Keratinocyte (primary cell): ENCODE measurements around the gene ZFP42. TPM values are rescaled to one million over a fixed set of nuclear protein-coding genes. Genes with fewer than 3 reads are reported as not detected.

Experiments used
- DNase-seq: peaks from one replicate; pipeline ENCODE4 v3.0.0-alpha.2; 2011; ENCODE audit warnings: low read depth, missing footprints, low spot score
- FAIRE-seq: peaks from 2 replicates; lab custom pipeline; 2011; peaks lifted over from hg19 to GRCh38; lab: Jason Lieb, UNC
- H2AFZ ChIP-seq: 2 replicates; pipeline ENCODE4 v1.6.0; 2012; ENCODE audit warnings: low read length, control low read depth, inconsistent platforms; ENCODE audit not compliant: control insufficient read depth
- H3K27ac ChIP-seq: 2 replicates; pipeline ENCODE4 v1.5.1; 2011; ENCODE audit warnings: low read length; ENCODE audit not compliant: control insufficient read depth, insufficient read depth
- H3K27me3 ChIP-seq: 3 replicates; pipeline ENCODE4 v1.6.0; 2011; ENCODE audit warnings: low read length; ENCODE audit not compliant: control insufficient read depth, insufficient read depth; ENCODE audit errors: extremely low read depth
- H3K36me3 ChIP-seq, 2 experiments: 2 replicates in 1 of 2; 3 replicates in 1 of 2; pipeline ENCODE4 v1.5.1; 2011; ENCODE audit warnings: low read length in 2 of 2, mild to moderate bottlenecking in 1 of 2; ENCODE audit not compliant: control insufficient read depth in 2 of 2, insufficient read depth in 2 of 2; ENCODE audit errors: extremely low read depth in 1 of 2
- H3K4me1 ChIP-seq: 3 replicates; pipeline ENCODE4 v1.5.1; 2011; ENCODE audit warnings: low read length; ENCODE audit not compliant: control insufficient read depth, insufficient read depth; ENCODE audit errors: extremely low read depth
- H3K4me2 ChIP-seq: 3 replicates; pipeline ENCODE4 v1.6.0; 2011; ENCODE audit warnings: low read depth, low read length; ENCODE audit not compliant: control insufficient read depth, insufficient read depth; ENCODE audit errors: extremely low read depth
- H3K4me3 ChIP-seq, 3 experiments: fragments of 200-600 bp in 1 of 3; sonication (generic) in 1 of 3; 2 replicates in 2 of 3; 3 replicates in 1 of 3; pipeline ENCODE4 v1.5.1; 2011 to 2016; ENCODE audit warnings: low read length in 3 of 3, mild to moderate bottlenecking in 3 of 3, control low read depth in 2 of 3, inconsistent platforms in 1 of 3, low read depth in 1 of 3, mixed read lengths in 1 of 3, mixed run types in 1 of 3, moderate library complexity in 1 of 3; ENCODE audit not compliant: control insufficient read depth in 2 of 3, insufficient read depth in 2 of 3; ENCODE audit errors: extremely low read depth in 1 of 3
- H3K79me2 ChIP-seq: 2 replicates; pipeline ENCODE4 v1.6.0; 2012; ENCODE audit warnings: low read length; ENCODE audit not compliant: control insufficient read depth, insufficient read depth
- H3K9ac ChIP-seq: 3 replicates; pipeline ENCODE4 v1.6.0; 2011; ENCODE audit warnings: low read length; ENCODE audit not compliant: control insufficient read depth, insufficient read depth; ENCODE audit errors: extremely low read depth
- H3K9me1 ChIP-seq: 3 replicates; pipeline ENCODE4 v1.6.0; 2011; ENCODE audit warnings: low read length; ENCODE audit not compliant: control insufficient read depth, insufficient read depth; ENCODE audit errors: extremely low read depth
- H3K9me3 ChIP-seq: 2 replicates; pipeline ENCODE4 v1.5.1; 2012; ENCODE audit warnings: low read depth, low read length; ENCODE audit not compliant: control insufficient read depth
- H4K20me1 ChIP-seq: 3 replicates; pipeline ENCODE4 v1.6.0; 2011; ENCODE audit warnings: low read length; ENCODE audit not compliant: control insufficient read depth, insufficient read depth; ENCODE audit errors: extremely low read depth
- EZH2 ChIP-seq: IDR thresholded peaks from one replicate; pipeline ENCODE4 v1.6.1; 2012; ENCODE audit warnings: inconsistent platforms, mild to moderate bottlenecking, low read length, moderate library complexity
- dilution Hi-C: fragments of 300-500 bp; cut with MboI; formaldehyde crosslinking; loops from one replicate; pipeline ENCODE4 v1.7.0; 2020; ENCODE audit warnings: low sequenced_read_pairs; ENCODE audit not compliant: extremely low pct_ligation_motif_present
- polyA plus RNA-seq, 5 experiments: library from polyadenylated mRNA; depleted of rRNA in 3 of 5; stranded (reverse) in 3 of 5; stranded (forward) in 1 of 5; unstranded in 1 of 5; fragments of >200 nt; gene quantifications; 1 replicate in 1 of 5; 2 replicates in 3 of 5; 3 replicates in 1 of 5; pipeline versions ENCODE4 v1.2.1 to v1.2.3, GENCODE V29; 2011 to 2012; ENCODE audit warnings: missing spikeins in 2 of 5, low read depth in 1 of 5, low replicate concordance in 1 of 5
- TF ChIP-seq, protein P1 (sequence below), 3 experiments: IDR thresholded peaks in 1 of 3; conservative IDR thresholded peaks in 1 of 3; optimal IDR thresholded peaks in 1 of 3; 2 replicates in 2 of 3; 3 replicates in 1 of 3; pipeline versions ENCODE3 to v1.5.1; 2011; ENCODE audit warnings: low read length in 3 of 3, mild to moderate bottlenecking in 3 of 3, moderate library complexity in 2 of 3, control low read depth in 1 of 3, inconsistent platforms in 1 of 3; ENCODE audit not compliant: insufficient read depth in 2 of 3; ENCODE audit errors: extremely low read depth in 1 of 3

The ZFP42 gene
- polyA plus RNA-seq, 1 donor (not counting 4 experiments of a cell fraction or from before 2014, with no cell fraction given), result 3.1 TPM

DNA sequence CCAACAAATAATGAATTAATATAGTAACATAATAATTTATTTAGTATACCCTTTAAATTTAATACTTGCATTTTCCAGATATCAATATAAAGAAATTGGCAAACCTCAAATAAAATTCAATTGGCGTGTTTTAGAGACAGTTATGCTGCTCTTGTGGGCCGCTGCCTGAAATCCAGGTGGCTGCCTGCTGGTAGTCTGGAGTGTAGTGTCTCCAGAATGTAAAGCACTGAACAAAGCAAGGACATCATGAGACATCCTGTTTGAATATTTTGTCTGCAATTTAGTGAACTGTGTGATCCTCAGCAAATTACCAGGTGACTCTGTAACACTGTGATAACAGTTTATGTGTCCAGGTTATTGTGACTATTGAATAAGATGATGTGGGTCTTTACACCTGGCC lies 29.9 kb downstream of the ZFP42 start:
- Histone ChIP-seq H3K9me1 (no peaks in the 10 kb centered on the region), H3K4me3 (no peak overlapping the region), H2AFZ (no peak overlapping the region), H3K9ac (no peak overlapping the region), H3K36me3 (no peaks in the 10 kb centered on the region), H3K4me1 (no peaks in the 10 kb centered on the region), H3K27ac (no peak overlapping the region), H3K27me3 (no peaks in the 10 kb centered on the region), H3K4me2 (no peak overlapping the region), H3K9me3 (peaks cover 2% of the 10 kb centered on the region), H4K20me1 (no peaks in the 10 kb centered on the region), H3K79me2 (no peaks in the 10 kb centered on the region)
- DNase-seq (no peak), FAIRE-seq (no peak)
- TF ChIP-seq, protein P1, sequence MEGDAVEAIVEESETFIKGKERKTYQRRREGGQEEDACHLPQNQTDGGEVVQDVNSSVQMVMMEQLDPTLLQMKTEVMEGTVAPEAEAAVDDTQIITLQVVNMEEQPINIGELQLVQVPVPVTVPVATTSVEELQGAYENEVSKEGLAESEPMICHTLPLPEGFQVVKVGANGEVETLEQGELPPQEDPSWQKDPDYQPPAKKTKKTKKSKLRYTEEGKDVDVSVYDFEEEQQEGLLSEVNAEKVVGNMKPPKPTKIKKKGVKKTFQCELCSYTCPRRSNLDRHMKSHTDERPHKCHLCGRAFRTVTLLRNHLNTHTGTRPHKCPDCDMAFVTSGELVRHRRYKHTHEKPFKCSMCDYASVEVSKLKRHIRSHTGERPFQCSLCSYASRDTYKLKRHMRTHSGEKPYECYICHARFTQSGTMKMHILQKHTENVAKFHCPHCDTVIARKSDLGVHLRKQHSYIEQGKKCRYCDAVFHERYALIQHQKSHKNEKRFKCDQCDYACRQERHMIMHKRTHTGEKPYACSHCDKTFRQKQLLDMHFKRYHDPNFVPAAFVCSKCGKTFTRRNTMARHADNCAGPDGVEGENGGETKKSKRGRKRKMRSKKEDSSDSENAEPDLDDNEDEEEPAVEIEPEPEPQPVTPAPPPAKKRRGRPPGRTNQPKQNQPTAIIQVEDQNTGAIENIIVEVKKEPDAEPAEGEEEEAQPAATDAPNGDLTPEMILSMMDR (optimal IDR thresholded peaks at IDR 0.05 in 1 of 3, IDR thresholded peaks at IDR 0.05 in 1 of 3, conservative IDR thresholded peaks at IDR 0.05 in 1 of 3; ENCODE audit: extremely low read depth in 1 of 3, insufficient read depth in 2 of 3, low read length in 3 of 3), result no peak
- no peak for TF ChIP-seq EZH2
- dilution Hi-C loops, result no loop called here

DNA sequence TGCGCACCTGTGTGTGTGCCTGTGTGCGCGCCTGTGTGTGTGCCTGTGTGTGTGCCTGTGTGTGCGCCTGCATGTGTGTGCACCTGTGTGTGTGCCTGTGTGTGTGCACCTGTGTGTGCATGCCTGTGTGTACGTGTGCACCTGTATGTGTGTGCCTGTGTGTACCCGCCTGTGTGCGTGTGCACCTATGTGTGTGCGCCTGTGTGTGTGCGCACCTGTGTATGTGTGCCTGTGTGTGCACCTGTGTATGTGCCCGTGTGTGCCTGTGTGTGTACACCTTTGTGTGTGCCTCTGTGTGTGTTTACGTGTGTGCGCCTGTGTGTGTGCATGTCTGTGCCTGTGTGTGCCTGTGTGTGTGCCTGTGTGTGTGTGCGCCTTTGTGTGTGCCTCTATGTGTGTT lies 33.5 kb downstream of the ZFP42 start:
- TF ChIP-seq EZH2, result no peak
- TF ChIP-seq, protein P1 (optimal IDR thresholded peaks at IDR 0.05 in 1 of 3, IDR thresholded peaks at IDR 0.05 in 1 of 3, conservative IDR thresholded peaks at IDR 0.05 in 1 of 3; ENCODE audit: extremely low read depth in 1 of 3, insufficient read depth in 2 of 3, low read length in 3 of 3), result no peak
- no peaks in the 10 kb centered on the region for H3K27me3 ChIP-seq
- dilution Hi-C loops, result no loop called here
- H3K36me3 ChIP-seq, result no peaks in the 10 kb centered on the region
- H3K79me2 ChIP-seq, result no peaks in the 10 kb centered on the region
- no peaks in the 10 kb centered on the region for H3K9me1 ChIP-seq
- no peak overlapping the region for H2AFZ ChIP-seq
- no peaks in the 10 kb centered on the region for H4K20me1 ChIP-seq
- DNase-seq (no peak), FAIRE-seq (no peak)
- no peaks in the 10 kb centered on the region for H3K4me1 ChIP-seq
- H3K9ac ChIP-seq, result no peak overlapping the region
- H3K4me2 ChIP-seq, result no peak overlapping the region
- peaks cover 2% of the 10 kb centered on the region for H3K9me3 ChIP-seq
- no peak overlapping the region for H3K4me3 ChIP-seq
- H3K27ac ChIP-seq, result no peak overlapping the region
